Putamen (tissue), 1 donor: ENCODE measurements around the gene RAMACL.
"Not testable (repeated sequence)": the region's sequence is repeated elsewhere in the genome, so short reads cannot be mapped to it uniquely, and the experiment has no call there.

Experiments
- DNase-seq: peaks from one replicate; pipeline ENCODE4 v3.0.0-alpha.2; 2016; ENCODE audit warnings: low spot score

Gene RAMACL

GRCh38 chr6:166595061-166595780 is 8.7 kb upstream of the RAMACL start:
- no peak for DNase-seq

GRCh38 chr6:166592821-166593220 is 6.3 kb upstream of the RAMACL start:
- DNase-seq, result no peak

GRCh38 chr6:166591961-166592520 is 5.6 kb upstream of the RAMACL start:
- DNase-seq, result no peak

DNA sequence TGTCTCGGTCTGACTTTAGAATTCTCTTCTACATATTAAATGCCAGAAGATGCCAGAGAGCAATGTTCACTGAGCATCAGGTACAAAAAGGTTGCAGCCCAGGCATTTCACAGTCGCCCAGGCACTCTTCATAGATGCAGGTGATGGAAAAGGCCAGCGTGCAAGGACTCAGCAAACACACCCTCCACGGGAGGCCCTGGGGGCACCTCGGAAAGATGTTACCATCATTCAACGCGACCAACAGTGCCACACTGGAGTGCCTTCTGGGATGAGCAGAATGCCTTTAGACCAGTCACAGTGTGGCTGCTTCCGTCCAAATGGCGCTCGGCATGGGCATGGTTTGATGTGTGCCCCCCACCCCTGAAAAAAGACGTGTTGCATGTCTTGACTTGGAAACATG is 4.5 kb upstream of the RAMACL start:
- no peak for DNase-seq

- DNase-seq, result no peak
Measured at GRCh38 chr6:166589786-166590574, 3.5 kb upstream of the RAMACL start.

GRCh38 chr6:166589337-166589731 is 2.9 kb upstream of the RAMACL start:
- DNase-seq, result no peak

GRCh38 chr6:166588691-166589336 is 2.3 kb upstream of the RAMACL start:
- no peak for DNase-seq

- DNase-seq, result no peak
Measured at GRCh38 chr6:166587631-166588413, 1.3 kb upstream of the RAMACL start.

DNA sequence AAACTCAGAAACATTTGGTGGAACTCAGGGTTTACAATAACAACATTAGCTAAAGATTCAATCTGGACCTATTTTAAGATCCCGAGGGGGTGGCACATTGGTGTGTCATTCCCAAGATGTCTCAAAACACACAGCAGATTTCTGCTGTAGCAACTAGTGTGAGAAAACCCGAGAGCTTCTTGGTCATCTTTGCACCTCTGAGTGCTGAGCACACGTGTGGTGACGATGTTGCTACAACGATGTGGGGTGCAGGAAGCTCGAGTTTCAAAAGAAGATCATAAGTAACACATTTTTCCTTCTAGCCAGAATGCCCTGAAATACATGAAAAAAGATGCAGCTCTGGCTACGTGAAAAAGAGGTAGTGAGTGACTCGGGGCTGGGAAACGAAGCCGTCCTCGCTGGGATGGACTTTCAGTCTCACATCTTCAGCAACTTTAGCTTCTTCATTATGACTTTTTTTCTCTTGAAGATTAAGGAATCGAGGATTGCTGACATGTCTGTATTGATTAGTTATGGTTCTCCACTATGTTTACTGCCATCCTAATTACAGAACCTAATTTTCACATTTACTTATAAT is 1.5 kb downstream of the RAMACL start:
- no peak for DNase-seq

DNA sequence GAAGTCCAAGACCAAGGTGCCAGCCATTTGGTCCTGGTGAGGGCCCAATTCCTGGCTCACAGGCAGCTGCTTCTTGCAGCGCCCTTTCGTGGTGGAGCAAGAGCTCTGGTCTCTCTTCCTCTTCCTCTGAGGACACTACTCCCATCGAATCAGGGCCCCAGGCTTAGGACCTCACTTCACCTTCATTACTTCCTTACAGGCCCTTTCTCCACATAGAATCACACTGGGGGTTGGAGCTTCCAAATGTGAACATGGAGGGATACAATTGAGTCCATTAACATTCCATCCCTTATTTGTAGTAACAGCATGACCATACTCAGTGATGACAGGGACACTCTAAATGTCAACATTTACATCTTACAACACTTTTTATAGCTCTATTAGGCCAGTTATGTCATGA is 2.3 kb downstream of the RAMACL start:
- no peak for DNase-seq

GRCh38 chr6:166583230-166583965 is 3.1 kb downstream of the RAMACL start:
- DNase-seq, result no peak

- DNase-seq, result no peak
Measured at GRCh38 chr6:166582258-166582657, 4.2 kb downstream of the RAMACL start.

DNA sequence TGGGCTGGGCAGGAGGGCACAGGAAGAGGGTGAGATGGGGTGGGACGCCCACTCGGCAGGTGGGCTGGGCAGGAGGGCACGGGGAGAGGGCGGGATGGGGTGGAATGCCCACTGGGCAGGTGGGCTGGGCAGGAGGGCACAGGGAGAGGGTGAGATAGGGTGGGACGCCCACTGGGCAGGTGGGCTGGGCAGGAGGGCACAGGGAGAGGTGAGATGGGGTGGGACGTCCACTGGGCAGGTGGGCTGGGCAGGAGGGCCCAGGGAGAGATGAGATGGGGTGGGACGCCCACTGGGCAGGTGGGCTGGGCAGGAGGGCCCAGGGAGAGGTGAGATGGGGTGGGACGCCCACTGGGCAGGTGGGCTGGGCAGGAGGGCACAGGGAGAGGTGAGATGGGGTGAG is 4.7 kb downstream of the RAMACL start:
- not testable (repeated sequence) for DNase-seq

- DNase-seq, result no peak
Measured at GRCh38 chr6:166581091-166581511, 5.4 kb downstream of the RAMACL start.

- DNase-seq, result no peak
Measured at GRCh38 chr6:166580076-166581050, 6.1 kb downstream of the RAMACL start.

- no peak for DNase-seq
Measured at GRCh38 chr6:166579237-166579850, 7.1 kb downstream of the RAMACL start.

DNA sequence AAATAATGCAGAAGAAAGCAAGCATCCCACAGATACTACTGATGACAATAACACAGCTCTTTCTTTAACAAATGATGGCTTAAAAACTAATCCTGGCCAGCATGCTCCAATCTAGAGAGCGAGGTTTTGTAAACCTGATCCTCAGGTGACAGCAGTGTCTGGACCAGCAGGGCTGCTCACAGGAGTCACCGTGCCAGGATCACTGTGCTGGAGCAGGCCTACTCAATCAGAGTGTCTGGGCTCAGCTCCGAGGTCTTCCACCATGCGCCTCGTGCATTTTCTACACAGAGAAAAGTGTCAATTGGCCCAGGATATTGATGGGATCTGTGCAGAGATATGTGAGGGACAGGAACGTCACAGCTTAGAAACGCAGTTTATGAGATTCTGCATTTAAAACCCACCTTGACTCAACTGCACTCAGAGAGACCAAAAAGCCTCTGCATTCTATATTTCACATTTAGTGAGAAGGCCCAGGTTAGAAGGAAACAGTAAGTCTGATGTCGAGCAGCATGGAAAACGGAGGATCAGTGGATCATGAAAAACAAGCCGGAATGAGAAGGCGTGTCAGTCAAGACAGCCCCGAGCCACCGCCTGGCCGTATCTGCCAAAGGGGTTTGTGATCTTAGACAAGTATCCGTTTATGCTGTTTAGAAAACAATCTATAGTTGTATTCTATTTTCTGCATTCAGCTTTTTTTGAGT is 7.8 kb downstream of the RAMACL start:
- DNase-seq, result no peak

GRCh38 chr6:166575205-166575604 is 11.3 kb downstream of the RAMACL start:
- no peak for DNase-seq
